Fibroblast of the aortic adventitia (primary cell): Measurements from ENCODE around the gene CBX5. TPM values are rescaled to one million over a fixed set of nuclear protein-coding genes. Genes with fewer than 3 reads are reported as not detected.

Experiments
- DNase-seq: peaks from one replicate; pipeline ENCODE4 v3.0.0-alpha.2; 2010; ENCODE audit warnings: low read depth
- H3K4me3 ChIP-seq: 2 replicates; pipeline ENCODE4 v1.5.1; 2011; ENCODE audit warnings: low read depth, mild to moderate bottlenecking, control low read depth, low read length, moderate library complexity
- CTCF ChIP-seq: IDR thresholded peaks from 2 replicates; pipeline ENCODE4 v1.5.1; 2011; ENCODE audit warnings: mild to moderate bottlenecking, low read length, control low read depth, inconsistent platforms; ENCODE audit not compliant: insufficient read depth
- total RNA-seq: library from RNA; depleted of rRNA; stranded (reverse); fragments of >200 nt; gene quantifications from 2 replicates; pipeline ENCODE4 v1.2.3, GENCODE V29; 2012; ENCODE audit warnings: low replicate concordance

CBX5 gene
- total RNA-seq, 1 donor: 114 TPM

- no peak for TF ChIP-seq CTCF
- no peak overlapping the region for H3K4me3 ChIP-seq
Observed at GRCh38 chr12:54221402-54221984, 58.4 kb downstream of the CBX5 start.

GRCh38 chr12:54220567-54220966 is 59.4 kb downstream of the CBX5 start:
- H3K4me3 ChIP-seq: no peak overlapping the region
- no peak for DNase-seq
- TF ChIP-seq CTCF: no peak

More at GRCh38 chr12:54221402-54221984, 58.4 kb downstream of the CBX5 start:
- DNase-seq: no peak

- TF ChIP-seq CTCF: peak; percentile 93
- DNase-seq: peak; percentile 81
- H3K4me3 ChIP-seq: no peak overlapping the region
Observed at GRCh38 chr12:54220092-54220557, 59.8 kb downstream of the CBX5 start.

- no peak for DNase-seq
- H3K4me3 ChIP-seq: peak overlapping the region; percentile 56
- TF ChIP-seq CTCF: no peak
Observed at GRCh38 chr12:54217774-54218241, 62.1 kb downstream of the CBX5 start.

GRCh38 chr12:54216797-54217661 is 62.9 kb downstream of the CBX5 start:
- TF ChIP-seq CTCF: peak; percentile 80
- H3K4me3 ChIP-seq: peak overlapping the region; percentile 56
- DNase-seq: peak; percentile 81

GRCh38 chr12:54215989-54216796 is 63.7 kb downstream of the CBX5 start:
- TF ChIP-seq CTCF: no peak
- DNase-seq: no peak
- no peak overlapping the region for H3K4me3 ChIP-seq
